BE2C (cell line): ENCODE measurements around the gene SLC35F3.

Experiments
- DNase-seq: peaks from one replicate; pipeline ENCODE4 v3.0.0-alpha.2; 2020
- H3K27me3 ChIP-seq: fragments of 250-450 bp; sonication (Bioruptor Pico); 2 replicates; pipeline ENCODE4 v1.5.1; 2020; ENCODE audit warnings: mild to moderate bottlenecking
- H3K36me3 ChIP-seq: fragments of 250-450 bp; sonication (Bioruptor Pico); 2 replicates; pipeline ENCODE4 v1.5.1; 2020; ENCODE audit warnings: mild to moderate bottlenecking
- H3K4me1 ChIP-seq: fragments of 250-450 bp; sonication (Bioruptor Pico); 2 replicates; pipeline ENCODE4 v1.5.1; 2020
- H3K4me3 ChIP-seq: 2 replicates; pipeline ENCODE4 v1.5.1; 2011; ENCODE audit warnings: low read depth, low read length
- H3K9me3 ChIP-seq: fragments of 250-450 bp; sonication (Bioruptor Pico); 2 replicates; pipeline ENCODE4 v1.5.1; 2020
- CTCF ChIP-seq: IDR thresholded peaks from 2 replicates; pipeline ENCODE4 v1.5.1; 2012; ENCODE audit warnings: mild to moderate bottlenecking, low read depth, low read length

SLC35F3 gene

DNA sequence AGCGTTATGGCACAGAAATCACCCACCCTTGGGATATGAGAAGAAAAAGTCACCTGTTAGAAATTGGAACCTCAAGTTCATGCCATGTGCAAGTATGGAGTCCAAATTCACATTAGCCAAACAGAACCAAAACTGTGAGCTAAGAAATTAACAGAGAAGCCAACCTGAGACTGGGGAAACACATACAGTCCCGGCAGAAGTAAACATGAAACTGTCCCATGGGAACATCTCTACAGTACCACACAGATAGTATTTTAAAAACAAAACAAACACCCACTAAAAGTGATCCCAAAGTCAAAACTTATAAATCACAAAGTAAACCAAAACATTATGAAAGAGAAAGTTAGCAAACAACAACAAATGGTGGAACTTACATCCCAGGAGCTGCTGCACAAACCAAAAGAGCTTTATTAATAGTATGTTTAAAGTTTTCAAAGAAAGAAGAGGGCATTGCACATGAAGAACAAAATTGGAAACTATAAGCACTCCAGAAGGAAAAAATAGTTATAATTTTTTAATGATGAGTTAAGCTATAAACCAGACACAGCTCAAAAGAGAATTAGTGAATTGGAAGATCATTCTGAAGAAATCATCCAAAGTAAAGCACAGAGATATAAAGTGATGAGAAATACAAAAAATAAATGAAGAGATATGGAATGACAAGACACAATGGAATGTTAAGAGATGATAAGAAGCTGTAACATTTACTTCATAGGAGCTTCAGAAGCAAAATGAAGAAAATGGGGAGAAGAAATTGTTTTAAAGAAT is 385.2 kb downstream of the SLC35F3 start:
- H3K36me3 ChIP-seq, result no peaks in the 10 kb centered on the region
- H3K4me3 ChIP-seq, result no peak overlapping the region
- no peak for TF ChIP-seq CTCF
- H3K27me3 ChIP-seq, result peaks cover 2% of the 10 kb centered on the region; the same call in 1 of the 2 replicates
- DNase-seq, result no peak
- H3K9me3 ChIP-seq, result no peaks in the 10 kb centered on the region
- no peaks in the 10 kb centered on the region for H3K4me1 ChIP-seq

DNA sequence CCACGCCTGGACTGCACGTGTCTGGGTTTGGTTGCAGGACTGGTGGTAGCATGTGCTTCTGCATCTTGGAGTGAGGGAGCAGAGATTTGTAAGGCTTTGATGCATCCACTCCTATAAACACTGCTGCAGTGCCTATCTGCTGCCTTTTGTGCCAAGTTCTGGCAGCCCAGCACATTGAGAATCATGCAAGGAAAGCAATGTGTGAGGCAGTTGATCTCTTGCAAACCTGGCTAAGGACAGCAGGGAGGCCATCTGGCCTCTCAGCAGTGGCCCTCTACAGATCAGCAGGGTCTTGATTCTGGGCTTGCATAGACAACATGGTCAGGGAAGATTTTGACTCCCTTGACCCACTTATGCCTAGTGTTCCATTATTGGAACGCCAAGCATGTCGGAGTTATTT is 387.5 kb downstream of the SLC35F3 start:
- Histone ChIP-seq H3K27me3 (peaks cover 10% of the 10 kb centered on the region), H3K4me3 (no peak overlapping the region), H3K9me3 (no peaks in the 10 kb centered on the region), H3K4me1 (no peaks in the 10 kb centered on the region), H3K36me3 (no peaks in the 10 kb centered on the region)
- no peak for DNase-seq
- no peak for TF ChIP-seq CTCF

- no peak overlapping the region for H3K4me3 ChIP-seq
- DNase-seq, result no peak
- H3K4me1 ChIP-seq, result no peaks in the 10 kb centered on the region
- H3K27me3 ChIP-seq, result peaks cover 15% of the 10 kb centered on the region
- no peaks in the 10 kb centered on the region for H3K36me3 ChIP-seq
- no peaks in the 10 kb centered on the region for H3K9me3 ChIP-seq
- TF ChIP-seq CTCF, result no peak
Measured at GRCh38 chr1:234292548-234292947, 388.1 kb downstream of the SLC35F3 start.

- no peaks in the 10 kb centered on the region for H3K36me3 ChIP-seq
- H3K4me3 ChIP-seq, result no peak overlapping the region
- DNase-seq, result no peak
- peaks cover 24% of the 10 kb centered on the region for H3K27me3 ChIP-seq
- H3K4me1 ChIP-seq, result no peaks in the 10 kb centered on the region
- H3K9me3 ChIP-seq, result no peaks in the 10 kb centered on the region
- TF ChIP-seq CTCF, result no peak
Measured at GRCh38 chr1:234294109-234294817, 389.8 kb downstream of the SLC35F3 start.

GRCh38 chr1:234295068-234295467 is 390.6 kb downstream of the SLC35F3 start:
- Histone ChIP-seq H3K4me3 (no peak overlapping the region), H3K27me3 (peaks cover 24% of the 10 kb centered on the region), H3K36me3 (no peaks in the 10 kb centered on the region), H3K9me3 (no peaks in the 10 kb centered on the region), H3K4me1 (no peaks in the 10 kb centered on the region)
- no peak for DNase-seq
- no peak for TF ChIP-seq CTCF

DNA sequence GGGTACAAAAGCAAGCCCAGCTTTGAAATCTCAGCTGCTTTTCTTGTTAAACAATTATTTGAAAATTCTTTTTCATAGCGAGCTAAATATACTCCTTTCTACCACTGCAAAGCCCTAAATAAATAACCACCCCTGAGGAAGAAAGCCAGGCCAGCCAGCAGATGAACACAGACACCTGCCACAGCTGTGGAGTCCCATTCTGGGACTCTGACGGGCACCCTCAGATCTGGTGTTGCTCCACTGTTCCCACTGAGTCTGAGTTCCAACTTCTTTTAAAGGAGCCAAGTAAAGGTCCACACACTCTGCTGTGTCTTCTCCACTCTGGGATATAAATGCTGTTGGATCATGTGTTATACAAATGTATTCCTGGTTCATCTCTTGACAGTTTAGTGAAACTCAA is 391.1 kb downstream of the SLC35F3 start:
- Histone ChIP-seq H3K4me1 (no peaks in the 10 kb centered on the region), H3K27me3 (peaks cover 24% of the 10 kb centered on the region), H3K36me3 (no peaks in the 10 kb centered on the region), H3K9me3 (no peaks in the 10 kb centered on the region), H3K4me3 (no peak overlapping the region)
- no peak for DNase-seq
- TF ChIP-seq CTCF, result no peak
